ENCODE results near the gene SLC25A13.
A peak's percentile ranks its signal among the peaks of the same experiment; 100 is the strongest.

SLC25A13 gene

DNA sequence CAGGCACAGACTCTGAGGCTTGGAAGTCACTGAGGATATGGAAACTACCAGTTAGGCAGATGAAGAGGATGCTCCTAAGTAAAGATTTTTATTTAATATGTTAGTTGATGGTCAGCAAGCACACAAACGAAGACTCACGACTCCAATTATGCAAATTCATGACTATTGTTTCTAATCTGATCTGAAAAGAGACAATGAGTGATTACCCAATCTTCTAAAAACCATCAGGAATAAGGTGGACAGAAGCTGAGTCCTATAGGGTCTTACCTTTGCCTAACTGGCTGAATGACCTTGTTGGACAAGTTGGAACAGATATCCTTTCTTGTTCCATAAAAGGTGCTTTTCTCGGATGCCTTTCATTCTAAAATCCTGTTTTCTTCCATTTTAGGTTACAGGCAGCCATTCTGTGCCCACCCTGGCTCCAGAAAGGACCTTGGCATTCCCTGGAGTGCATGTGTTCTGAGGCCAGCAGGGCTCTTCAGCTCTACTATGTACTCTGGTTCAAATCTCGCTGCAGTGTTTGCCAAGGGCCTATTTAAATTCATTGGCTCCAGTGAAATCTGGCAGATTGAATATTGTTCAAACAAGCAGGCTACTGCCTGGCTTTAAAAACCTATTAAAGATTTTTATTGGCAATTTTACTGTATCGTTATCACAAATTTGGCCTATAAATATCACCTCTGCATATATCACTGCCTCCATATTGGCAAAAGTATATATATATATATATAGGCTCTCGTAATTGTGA lies 77.5 kb downstream of the SLC25A13 start:
- DNase-seq, result no peak

DNA sequence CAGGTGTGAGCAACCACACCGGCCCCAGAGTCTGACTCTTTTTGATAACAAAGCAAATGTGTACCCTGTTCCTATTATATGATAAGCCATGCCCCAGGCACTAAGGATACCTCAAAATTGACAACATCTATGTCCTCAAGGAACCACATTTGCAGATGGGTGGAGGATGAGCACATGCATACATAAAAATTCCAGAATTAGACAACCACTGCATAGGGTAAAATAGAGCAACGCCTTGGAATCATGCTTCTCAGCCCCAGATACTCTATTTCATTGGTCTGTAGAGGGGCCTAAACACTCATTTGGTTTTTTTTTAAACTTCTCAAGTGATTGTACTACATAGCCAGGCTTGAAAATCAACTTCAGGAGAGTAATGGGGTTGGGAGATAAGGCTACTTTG lies 78.7 kb downstream of the SLC25A13 start:
- DNase-seq, result no peak

DNA sequence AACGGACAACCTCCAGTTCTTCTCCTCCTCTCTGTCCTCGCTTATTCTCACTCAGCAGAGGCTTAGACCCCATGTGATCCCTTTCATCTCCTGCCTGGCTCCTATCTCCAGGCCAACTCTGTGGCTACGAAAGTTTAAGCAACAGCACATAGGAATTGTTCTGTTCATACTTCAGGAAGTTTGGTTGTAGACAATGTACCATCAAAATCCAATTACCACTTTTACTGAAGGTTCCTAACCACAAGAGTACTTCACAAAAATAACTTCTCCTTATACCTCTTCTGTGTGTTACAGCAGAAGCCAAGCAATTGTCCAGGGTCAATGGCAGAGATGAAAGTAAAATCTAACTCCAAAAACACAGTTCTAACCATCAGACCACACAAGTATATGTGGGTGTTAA lies 80.0 kb downstream of the SLC25A13 start:
- DNase-seq, result no peak

DNA sequence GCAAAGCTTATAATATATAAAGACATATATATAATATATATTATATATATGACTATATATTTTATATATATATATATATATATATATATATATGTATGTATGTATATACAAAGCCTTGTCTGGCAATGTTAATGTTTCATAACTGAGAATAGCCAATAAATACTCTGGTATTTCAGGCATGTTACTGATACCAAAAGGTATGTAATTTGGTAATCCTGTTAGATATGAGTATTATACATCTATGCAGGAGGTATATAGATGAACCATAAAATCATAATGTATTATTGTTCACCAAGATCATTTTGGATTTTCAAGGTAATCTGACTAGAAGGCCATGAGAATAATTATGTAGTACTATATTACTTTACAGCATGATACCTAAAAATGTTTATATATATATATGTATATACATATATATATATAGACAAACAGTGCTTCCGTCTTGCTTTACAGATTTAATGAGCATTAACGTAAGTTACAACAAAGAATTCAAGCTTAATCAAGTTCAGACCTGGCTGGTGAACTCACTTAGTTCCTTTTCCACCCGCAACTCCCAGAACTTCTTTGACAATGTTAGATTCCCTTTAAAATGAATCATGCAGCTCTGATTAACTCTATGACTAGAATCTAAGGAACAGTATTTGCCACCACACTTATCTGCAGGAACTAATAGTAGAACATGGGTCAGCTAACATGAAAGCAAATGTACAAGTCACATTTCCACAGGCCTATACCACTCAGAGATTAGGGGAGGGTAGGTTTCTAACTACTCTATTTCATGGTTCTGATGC lies 82.7 kb downstream of the SLC25A13 start:
- no peak for DNase-seq

DNA sequence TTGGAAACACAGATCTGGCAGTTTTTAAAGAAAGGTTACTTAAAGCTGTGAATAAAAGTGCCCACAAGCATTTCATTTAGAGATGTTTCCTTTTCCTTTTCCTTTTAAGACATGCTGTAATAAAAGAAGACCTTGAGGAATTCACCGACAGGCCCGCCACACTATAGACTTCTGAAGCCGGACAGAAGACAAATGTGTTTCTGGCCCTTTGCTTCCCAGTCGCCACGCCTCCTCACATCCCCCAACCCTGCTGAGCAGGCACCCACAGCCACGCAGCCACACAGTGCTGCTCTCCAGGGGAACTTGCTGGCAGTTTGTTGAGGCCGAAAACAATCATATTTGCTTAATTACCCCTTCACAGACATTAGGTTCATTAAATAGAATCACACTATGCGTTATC lies 83.4 kb downstream of the SLC25A13 start:
- DNase-seq, result no peak

DNA sequence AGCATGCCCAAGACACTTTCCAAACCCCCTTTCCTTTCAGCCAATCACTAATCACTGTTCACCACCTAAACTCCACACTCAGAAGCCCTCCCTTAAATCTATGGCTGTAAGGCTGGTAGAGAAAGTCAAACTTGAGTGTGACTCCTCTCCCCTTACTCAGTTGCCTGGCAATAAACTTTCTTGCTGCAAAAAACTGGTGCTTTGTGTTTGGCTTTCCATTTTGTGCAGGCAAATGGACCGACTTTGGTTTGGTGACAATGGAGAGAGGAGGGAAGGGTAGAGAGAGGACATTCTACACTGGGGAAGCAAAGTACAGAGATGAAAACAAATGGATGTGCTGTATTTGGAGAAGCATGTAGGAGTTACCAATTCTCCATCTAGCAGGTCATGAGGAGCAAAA lies 84.9 kb downstream of the SLC25A13 start:
- DNase-seq, result no peak

DNA sequence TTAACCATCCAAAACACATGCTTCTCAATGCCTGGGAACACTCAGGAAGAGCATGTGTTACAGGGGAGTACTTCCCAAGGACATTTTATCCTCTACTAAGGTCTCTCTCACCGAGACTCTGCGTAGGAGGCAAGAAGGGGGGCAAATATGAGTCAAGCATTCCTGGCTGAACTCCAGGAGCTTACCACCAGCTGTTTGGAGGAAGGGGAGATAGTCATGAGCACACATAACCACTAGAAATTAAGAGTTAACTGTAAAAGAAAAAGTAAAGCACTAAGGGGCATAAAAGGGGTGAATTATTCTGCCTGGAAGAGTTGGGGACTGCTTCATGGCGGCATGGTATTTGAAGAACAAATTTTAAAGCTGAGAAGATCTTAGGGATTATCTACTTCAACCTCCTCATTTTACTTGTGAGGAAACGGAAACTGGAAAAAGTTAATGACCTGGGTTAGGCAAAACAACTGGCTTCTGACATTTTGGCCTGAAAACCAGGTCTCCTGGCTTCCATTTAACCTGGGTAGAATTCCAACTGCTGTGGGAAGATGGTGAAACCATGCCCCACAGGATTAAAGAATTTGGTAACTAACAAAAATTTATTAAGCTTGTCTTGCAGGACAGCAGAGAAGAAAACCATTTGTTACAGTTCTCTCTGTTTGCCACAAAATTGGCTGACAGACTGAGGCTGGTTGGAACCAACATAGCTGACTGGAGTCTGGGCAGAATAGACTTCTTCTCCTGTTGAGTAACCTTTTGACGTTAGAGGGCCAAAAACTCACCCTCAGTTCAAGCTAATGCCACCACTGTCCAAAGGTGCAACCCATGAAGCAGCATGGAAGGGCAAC lies 85.5 kb downstream of the SLC25A13 start:
- DNase-seq, result peak in 1 of 56 donors; percentile 5

DNA sequence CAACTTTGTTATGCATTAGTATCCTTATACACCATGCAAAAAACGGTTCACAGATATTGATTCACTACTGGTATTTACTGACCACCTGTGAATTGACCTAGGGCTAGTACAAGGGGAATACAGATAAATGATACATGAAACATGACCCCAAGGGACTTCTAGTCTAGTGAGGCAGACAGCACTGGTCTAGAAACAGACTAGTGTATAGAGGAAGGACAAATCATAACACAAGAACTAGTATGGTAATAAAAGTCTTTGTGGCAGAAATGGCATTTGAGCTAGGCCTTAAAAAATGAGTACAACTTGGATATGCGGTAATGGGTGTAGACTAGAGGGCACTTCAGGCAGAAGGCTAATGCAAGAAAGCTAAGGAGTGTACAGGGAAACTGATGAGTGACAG lies 86.6 kb downstream of the SLC25A13 start:
- no peak for DNase-seq

DNA sequence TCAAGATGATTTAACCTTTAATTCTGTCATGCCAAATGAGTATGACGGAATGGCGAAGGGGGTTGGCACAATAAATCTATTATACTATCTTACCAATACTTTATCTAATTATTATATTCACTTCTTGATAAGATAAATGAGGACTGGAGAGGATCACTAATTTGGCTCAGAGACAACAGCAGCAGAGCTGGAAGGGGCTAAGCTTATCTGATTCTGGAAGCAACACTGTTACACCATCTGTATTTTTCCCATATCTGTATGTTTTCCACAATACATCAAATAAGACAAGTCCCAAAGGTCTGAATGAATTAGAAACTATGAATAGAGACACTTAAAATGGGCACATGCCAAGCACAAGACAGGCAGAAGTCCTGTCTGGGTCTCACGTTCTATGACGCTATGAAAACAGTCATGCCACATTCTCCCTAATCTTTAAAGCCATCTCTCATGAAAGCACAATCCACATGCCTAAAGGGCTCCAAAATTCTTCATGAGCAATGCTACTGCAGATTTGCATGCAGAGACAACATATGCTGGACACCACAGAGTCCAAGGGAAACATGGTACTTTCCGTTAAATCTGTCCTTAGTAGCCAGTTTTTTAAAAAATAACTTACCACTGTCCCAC lies 88.3 kb downstream of the SLC25A13 start:
- no peak for DNase-seq

DNA sequence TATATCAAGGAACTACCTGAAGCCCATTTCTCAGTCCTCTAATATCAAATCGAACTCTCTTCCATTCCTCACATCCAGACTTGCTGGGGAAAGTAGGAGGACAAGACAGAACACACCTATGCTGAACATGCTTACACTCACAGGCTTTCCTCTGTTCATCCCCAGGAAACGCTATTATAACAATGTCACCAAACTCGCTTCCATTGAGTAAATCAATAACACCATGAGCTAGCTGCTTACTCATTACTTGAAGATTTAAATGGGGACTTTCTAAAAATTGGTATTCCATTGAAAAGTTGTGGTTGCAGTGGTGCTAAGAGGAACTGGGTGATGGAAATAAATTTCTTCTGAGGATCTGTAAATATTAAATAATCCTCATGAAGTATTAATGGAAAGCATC lies 88.8 kb downstream of the SLC25A13 start:
- DNase-seq, result no peak

DNA sequence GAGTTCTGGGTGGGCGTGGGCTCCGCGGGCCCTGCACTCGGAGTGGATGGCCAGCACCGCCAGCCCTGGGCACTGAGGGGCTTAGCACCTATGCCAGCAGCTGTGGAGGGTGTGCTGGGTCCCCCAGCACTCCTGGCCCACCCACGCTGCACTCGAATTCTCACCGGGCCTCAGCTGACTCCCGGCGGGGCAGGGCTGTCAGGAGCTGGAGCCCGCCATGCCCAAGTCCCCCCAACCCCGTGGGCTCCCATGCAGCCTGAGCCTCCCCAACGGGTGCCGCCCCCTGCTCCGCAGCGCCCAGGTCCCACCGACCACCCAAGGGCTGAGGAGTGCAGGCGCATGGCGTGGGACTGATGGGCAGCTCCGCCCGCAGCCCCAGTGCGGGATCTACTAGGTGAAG lies 93.1 kb downstream of the SLC25A13 start:
- DNase-seq, result no peak

DNA sequence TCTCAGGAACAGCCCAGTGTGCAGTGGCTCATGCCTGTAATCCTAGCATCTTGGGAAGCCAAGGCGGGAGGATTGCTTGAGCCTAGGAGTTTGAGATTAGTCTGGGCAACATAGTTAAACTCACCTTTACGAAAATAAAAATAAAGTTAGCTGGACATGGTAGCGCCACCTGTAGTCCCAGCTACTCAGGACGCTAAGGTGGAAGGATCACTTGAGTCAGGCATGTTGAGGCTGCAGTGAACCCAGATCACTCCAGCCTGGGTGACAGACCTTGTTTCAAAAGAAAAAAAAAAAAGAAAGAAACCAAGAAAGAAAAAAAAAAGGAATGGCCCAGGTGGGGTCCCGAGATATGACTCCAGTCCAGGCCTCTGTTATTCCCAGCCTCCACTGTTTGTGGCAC lies 96.6 kb downstream of the SLC25A13 start:
- DNase-seq, result no peak

DNA sequence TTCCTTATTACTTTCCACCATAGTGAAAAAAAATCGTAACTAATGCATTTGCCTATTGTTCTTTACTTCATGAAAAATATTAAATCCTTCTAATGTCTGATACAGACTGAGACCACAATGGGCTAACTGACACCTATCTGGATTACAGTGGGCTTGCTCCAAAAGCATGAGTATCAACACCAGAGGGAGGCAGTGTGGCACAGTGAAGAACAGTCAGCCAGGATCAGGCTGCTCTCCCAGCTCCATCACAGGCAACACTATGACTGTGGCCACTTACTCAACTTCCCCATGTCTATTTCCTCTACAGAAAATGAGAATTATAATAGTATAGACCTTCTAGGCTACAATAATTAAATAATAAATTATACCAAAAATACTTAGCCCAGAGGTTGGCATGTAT lies 97.2 kb downstream of the SLC25A13 start:
- DNase-seq, result peak in 3 of 56 donors; percentile 7 to 23 (median 8)

DNA sequence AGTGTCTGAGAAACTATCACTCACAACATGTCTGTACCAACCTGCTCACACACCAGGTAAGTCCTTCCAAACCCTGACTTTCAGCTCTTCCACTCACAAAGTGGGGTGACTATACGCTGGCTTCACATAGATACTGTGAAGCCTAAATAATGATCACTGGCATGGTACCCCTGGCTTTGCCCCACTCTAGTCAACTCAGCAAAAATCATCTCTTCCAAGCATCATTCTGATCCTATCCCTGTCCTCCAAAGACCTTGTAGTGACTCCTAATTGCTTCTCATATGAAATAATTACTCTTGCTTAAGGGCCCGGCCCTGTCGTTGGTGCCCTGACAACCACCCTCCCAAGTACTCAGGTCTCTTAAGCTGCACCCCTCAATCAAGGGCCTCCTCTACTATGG lies 97.8 kb downstream of the SLC25A13 start:
- no peak for DNase-seq

DNA sequence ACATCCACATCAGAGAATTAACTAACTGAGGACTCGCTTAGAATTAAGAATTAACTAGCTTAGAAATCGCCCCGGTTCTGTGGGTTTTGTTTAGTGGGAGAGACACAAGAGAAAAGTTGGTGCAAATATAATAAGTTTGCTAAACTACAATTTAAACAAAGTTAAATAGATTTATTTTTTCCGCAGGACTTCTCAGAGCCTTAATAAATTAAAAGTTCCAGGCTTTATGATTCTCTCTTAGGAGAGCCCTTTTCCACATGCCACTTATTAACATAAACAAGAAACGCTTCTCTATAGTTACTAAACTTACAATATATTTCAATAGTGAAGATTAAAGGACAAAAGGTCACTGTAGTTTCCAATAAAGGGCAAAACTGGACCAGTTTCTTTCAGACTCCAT lies 100.0 kb downstream of the SLC25A13 start:
- DNase-seq, result no peak

DNA sequence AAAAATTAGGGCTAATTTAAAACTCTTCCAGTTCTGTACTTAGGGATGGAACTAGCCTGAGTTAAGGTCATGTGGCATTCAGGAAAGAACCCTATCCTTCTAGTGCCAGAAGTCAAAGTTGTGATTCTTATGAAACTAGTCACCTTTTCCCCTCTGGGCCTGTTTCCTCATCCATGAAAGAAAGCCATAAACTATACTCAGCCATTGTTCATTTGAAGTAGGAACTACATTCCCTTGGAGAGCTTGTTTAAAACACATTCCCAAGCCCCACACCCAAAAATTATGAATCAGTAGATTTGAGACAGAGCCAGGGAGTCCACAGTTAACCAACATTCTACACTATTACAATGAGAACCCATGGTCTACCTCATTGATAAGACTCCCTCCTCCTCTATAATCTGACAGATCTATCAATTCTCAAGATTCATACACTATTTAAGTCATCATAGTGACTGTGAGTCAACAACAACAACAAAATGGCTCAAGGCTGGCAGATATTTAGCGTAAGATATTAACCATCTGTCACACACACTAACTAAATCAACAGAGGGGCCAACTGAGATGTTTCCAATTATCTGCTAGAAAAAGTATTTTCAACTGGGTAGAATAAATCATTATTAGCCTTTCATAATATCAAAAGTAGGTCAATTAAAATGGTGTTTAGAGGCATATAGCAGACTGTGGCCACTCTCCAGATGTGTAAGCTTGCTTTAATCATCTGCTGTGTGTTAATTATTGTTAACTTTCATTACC lies 102.3 kb downstream of the SLC25A13 start:
- no peak for DNase-seq

DNA sequence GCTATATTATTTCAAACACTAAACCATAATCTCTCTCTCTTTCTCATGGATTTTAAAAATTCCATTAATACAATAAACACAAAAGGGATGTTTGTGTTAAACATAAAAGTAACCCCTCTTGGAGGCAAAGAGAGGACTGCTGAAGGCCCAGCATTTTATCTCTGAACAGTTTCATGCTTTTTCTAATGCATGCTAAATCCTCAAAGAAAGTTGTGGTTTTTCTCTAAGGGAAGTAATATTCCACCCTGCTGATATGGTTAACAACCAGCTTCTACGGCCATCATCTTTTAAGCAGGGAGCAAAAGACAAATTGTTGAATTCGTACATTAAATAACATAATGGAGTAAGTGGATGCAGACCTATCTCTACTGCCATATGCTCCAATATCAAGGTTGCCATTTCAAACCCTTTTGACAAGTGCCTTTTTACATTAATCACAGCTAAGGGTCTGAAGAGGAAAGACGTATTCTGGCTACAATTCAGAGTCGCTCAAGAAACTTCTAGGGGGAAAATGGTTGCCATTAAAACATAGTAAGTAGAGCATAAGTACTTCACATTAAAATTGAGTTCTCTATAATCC lies 103.1 kb downstream of the SLC25A13 start:
- no peak for DNase-seq

DNA sequence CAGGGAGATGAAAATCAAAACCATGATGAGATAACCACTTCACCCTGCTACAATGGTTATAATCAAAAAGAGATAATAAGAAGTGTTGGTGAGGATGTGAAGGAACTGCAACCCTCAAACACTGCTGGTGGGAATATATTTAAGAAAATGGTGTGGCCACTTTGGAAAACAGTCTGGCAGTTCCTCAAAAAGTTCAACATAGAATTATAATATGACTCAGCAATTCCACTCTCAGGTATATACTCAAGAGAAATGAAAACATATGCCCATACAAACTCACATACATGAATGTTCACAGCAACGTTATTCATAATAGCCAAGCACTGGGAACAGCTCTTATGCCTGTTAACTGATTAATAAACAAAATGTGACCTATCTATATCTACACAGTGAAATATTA lies 104.8 kb downstream of the SLC25A13 start:
- DNase-seq, result no peak

DNA sequence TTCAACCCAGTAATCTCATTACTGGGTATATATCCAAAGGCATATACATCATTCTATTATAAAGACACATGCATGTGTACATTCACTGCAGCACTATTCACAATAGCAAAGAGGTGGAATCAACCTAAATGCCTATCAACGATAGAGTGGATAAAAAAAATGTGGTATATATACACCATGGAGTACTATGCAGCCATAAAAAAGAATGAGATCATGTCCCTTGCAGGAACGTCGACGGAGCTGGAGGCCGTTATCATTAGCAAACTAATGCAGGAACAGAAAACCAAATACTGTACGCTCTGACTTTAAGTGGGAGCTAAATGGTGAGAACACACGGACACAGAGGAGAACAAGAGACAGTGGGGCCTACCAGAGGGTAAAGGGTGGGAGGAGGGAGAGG lies 105.5 kb downstream of the SLC25A13 start:
- no peak for DNase-seq

DNA sequence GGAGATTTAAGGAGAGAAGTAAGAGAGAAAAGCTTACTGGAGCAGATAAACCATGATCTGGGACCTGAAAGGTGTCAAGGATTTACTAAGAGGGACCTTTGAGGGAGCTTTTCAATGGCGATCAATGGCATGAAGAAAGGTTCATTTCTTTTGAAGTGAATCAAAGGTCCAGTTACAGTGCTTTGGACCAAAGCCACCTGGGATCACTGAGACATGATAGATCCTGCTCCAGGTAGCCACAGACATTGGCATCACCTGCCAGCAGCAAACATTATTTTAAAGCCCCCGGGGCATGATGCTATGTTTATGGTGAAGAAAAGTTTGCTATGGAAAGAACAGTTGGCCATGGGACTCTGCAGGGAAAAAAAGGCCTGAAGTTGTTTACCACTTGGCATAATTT lies 109.4 kb downstream of the SLC25A13 start:
- DNase-seq, result no peak

DNA sequence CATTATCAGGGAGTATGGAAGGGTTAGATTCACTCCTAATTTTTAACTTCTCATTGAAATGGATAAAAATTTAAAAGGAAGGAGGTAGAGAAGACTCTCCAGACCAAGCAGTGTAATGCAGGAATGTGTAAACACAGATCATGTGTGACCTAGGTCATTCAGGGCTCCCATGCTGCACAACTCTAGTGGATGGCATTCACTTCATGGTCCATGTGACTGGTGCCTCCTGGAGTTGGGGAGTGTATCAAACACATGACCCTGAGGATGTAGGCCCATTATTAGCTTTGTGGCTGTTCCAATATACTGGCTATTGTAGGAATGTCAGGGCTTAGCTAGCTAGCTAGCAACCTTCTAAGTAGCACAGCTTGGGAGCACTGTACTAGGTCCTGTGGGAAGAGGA lies 109.9 kb downstream of the SLC25A13 start:
- DNase-seq, result no peak

Measured in nucleus accumbens (tissue), 56 donors.